ENCODE data around the gene ATF6. TPM values are rescaled to one million over a fixed set of nuclear protein-coding genes. Genes with fewer than 3 reads are reported as not detected.

ATF6 gene
- total RNA-seq, 2 donors from 2014 or later: 17.9 to 19.9 TPM

DNA sequence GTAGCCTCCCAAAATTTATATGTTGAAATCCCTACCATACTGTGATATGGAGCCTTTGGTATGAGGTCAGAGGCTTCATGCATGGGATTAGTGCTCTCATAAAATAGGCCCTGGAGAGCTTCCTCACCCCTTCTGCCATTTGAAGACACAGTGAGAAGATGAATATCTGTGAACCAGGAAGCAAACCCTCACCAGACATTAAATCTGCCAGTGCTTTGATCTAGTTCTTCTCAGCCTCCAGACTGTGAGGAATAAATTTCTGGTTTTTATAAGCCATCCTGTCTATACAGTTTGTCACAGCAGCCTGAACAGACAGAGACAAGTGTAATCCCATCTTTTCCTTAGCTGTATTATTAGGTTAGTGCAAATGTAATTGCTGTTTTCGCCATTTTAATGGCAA is 169.1 kb downstream of the ATF6 start:
- Histone ChIP-seq H3K9me3 (no peaks in the 10 kb centered on the region), H3K4me1 (no peaks in the 10 kb centered on the region), H3K27ac (no peak overlapping the region), H3K36me3 (no peaks in the 10 kb centered on the region), H3K27me3 (no peaks in the 10 kb centered on the region), H3K4me3 (no peak overlapping the region)
- TF ChIP-seq, protein P1, sequence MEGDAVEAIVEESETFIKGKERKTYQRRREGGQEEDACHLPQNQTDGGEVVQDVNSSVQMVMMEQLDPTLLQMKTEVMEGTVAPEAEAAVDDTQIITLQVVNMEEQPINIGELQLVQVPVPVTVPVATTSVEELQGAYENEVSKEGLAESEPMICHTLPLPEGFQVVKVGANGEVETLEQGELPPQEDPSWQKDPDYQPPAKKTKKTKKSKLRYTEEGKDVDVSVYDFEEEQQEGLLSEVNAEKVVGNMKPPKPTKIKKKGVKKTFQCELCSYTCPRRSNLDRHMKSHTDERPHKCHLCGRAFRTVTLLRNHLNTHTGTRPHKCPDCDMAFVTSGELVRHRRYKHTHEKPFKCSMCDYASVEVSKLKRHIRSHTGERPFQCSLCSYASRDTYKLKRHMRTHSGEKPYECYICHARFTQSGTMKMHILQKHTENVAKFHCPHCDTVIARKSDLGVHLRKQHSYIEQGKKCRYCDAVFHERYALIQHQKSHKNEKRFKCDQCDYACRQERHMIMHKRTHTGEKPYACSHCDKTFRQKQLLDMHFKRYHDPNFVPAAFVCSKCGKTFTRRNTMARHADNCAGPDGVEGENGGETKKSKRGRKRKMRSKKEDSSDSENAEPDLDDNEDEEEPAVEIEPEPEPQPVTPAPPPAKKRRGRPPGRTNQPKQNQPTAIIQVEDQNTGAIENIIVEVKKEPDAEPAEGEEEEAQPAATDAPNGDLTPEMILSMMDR (IDR thresholded peaks at IDR 0.05): no peak
- no peak for DNase-seq (ENCODE audit: low spot score)

DNA sequence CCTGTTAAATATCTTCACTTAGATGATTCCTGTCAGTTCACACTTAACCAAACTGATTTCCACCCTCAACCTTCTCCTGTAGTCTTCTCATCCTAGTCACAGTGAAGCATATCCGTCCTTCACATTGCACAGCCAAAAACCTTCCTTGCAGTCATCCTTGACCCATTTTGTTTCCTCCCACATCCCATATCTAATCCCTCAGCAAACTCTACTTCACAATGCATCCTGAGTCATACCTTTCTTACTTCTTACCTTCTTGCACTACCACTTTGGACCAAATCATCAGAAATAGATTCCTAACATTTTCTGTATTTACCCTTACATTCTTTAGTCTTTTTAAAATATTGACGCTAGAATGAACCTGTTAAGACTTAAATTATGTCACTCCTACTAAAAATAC is 170.7 kb downstream of the ATF6 start:
- no peaks in the 10 kb centered on the region for H3K9me3 ChIP-seq
- TF ChIP-seq, protein P1 (IDR thresholded peaks at IDR 0.05): no peak
- no peak overlapping the region for H3K4me3 ChIP-seq
- DNase-seq (ENCODE audit: low spot score): no peak
- H3K27me3 ChIP-seq: no peaks in the 10 kb centered on the region
- no peaks in the 10 kb centered on the region for H3K36me3 ChIP-seq
- no peaks in the 10 kb centered on the region for H3K4me1 ChIP-seq
- no peak overlapping the region for H3K27ac ChIP-seq

- no peak for DNase-seq (ENCODE audit: low spot score)
- peaks cover 8% of the 10 kb centered on the region for H3K36me3 ChIP-seq
- no peaks in the 10 kb centered on the region for H3K4me1 ChIP-seq
- H3K27ac ChIP-seq: no peak overlapping the region
- H3K4me3 ChIP-seq: no peak overlapping the region
- no peaks in the 10 kb centered on the region for H3K27me3 ChIP-seq
- no peaks in the 10 kb centered on the region for H3K9me3 ChIP-seq
- TF ChIP-seq, protein P1 (IDR thresholded peaks at IDR 0.05): no peak
Measured at GRCh38 chr1:161940866-161941591, 174.9 kb downstream of the ATF6 start.

DNA sequence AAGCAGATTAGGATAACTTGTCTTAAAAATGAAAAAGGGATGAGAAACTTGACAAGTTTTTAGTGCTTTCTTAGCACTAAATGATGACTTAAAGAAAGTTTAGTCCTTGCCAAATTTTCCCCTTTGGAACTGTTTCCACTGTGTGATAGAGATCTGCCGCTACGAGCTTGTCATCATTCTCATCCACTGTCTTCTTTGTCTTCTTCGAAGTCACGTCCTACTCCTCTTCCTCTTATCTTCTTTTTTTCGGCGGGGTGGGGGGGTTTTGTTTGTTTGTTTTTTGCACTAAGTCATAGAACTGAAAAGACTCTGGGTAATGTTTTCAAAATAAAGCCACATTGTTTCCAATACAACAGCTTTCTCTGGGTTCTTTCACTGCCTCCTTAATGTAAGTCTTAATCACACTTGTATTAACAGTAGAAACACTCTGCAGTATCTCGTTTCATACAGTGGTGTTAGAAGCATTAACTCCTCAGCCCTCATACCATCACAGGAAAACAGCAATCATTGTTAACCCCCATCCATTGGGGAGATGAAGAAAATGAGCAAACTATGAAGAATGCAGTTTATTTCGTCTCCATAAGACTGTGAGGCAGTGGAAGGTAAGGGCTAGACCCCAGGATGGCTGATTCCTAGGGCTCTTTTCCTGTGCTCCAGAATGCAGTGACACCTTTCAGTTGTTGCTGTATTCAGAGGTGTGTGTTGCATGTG is 175.8 kb downstream of the ATF6 start:
- Histone ChIP-seq H3K4me3 (no peak overlapping the region), H3K9me3 (no peaks in the 10 kb centered on the region), H3K27ac (no peak overlapping the region), H3K4me1 (no peaks in the 10 kb centered on the region), H3K27me3 (no peaks in the 10 kb centered on the region), H3K36me3 (peaks cover 8% of the 10 kb centered on the region)
- TF ChIP-seq, protein P1 (IDR thresholded peaks at IDR 0.05): no peak
- no peak for DNase-seq (ENCODE audit: low spot score)

DNA sequence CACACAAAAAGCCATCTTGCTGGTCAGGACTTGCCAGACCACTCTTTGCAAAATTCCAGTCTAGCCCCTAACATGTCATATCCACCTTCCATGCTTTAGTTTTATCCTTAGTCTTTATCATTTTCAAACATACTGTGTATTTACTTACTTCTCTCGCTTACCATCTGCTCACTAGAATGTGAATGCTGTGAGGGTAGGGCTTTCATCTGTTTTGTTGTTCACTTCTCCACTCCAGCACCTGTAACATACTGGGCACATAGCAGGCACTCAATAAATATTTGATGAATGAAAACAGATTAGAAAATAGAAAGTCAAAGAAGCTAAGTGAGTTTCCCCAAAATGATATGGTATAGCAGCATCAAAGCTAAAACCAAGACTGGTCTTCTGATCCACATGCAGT is 177.6 kb downstream of the ATF6 start:
- no peak overlapping the region for H3K4me3 ChIP-seq
- TF ChIP-seq, protein P1 (IDR thresholded peaks at IDR 0.05): no peak
- H3K4me1 ChIP-seq: no peaks in the 10 kb centered on the region
- no peaks in the 10 kb centered on the region for H3K27me3 ChIP-seq
- peaks cover 8% of the 10 kb centered on the region for H3K36me3 ChIP-seq
- no peaks in the 10 kb centered on the region for H3K9me3 ChIP-seq
- H3K27ac ChIP-seq: no peak overlapping the region
- no peak for DNase-seq (ENCODE audit: low spot score)

All from right atrium auricular region (tissue), 2 donors.